ENCODE results near the gene ABO. TPM values are rescaled to one million over a fixed set of nuclear protein-coding genes. Genes with fewer than 3 reads are reported as not detected.

Gene ABO
- total and polyA plus RNA-seq, 2 donors from 2014 or later = 25.0 to 29.0 TPM

DNA sequence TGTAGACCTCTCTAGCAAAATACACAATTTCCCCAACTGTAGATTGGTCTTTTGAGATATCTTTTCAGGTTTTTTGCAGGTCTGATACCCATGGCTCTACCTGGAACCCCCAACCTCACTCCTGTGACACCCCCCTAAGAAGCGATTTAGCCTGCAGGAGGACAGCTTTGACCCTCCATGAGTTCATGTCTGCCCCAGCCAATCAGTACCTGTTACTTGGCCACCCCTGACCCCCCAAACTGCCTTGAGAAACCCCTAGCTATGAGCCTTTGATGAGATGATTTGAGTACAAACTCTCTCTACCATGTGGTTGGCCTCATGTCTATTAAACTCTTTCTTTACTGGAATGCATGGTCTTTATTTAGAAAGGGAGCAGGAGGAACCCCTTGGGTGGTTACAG, 25.7 kb downstream of the ABO start:
- no peak for FAIRE-seq
- intact Hi-C loops (cut with DNase I) = no loop called here
- no peak for TF ChIP-seq CTCF (IDR thresholded peaks at IDR 0.05; ENCODE audit: borderline replicate concordance, extremely low read depth, insufficient read depth)
- H3K36me3 ChIP-seq (ENCODE audit: control insufficient read depth in 2 of 3, insufficient read depth in 3 of 3, low read length in 3 of 3) = no peaks in the 10 kb centered on the region
- H3K27me3 ChIP-seq (ENCODE audit: control insufficient read depth, insufficient read depth, low read length) = no peaks in the 10 kb centered on the region
- peaks cover 0 to 25% (median 14%) of the 10 kb centered on the region in 3 donors for H3K4me1 ChIP-seq (ENCODE audit: control insufficient read depth in 2 of 3, insufficient read depth in 2 of 3, low read depth in 1 of 3, low read length in 3 of 3)
- no peak overlapping the region for H3K27ac ChIP-seq (ENCODE audit: low read depth in 2 of 2, low read length in 2 of 2)
- H3K4me3 ChIP-seq (ENCODE audit: low read length in 3 of 3) = no peak overlapping the region
- DNase-seq = no peak
- no peaks in the 10 kb centered on the region for H3K9me3 ChIP-seq (ENCODE audit: control insufficient read depth in 2 of 3, insufficient read depth in 1 of 3, low read length in 3 of 3)
- no peak overlapping the region for H3K9ac ChIP-seq (ENCODE audit: low read length in 3 of 3)

GRCh38 chr9:133248726-133249295, 26.2 kb downstream of the ABO start:
- TF ChIP-seq CTCF (IDR thresholded peaks at IDR 0.05; ENCODE audit: borderline replicate concordance, extremely low read depth, insufficient read depth) = no peak
- intact Hi-C loops (cut with DNase I) = no loop called here
- Histone ChIP-seq H3K4me3 (ENCODE audit: low read length in 3 of 3) (no peak overlapping the region), H3K36me3 (ENCODE audit: control insufficient read depth in 2 of 3, insufficient read depth in 3 of 3, low read length in 3 of 3) (no peaks in the 10 kb centered on the region), H3K4me1 (ENCODE audit: control insufficient read depth in 2 of 3, insufficient read depth in 2 of 3, low read depth in 1 of 3, low read length in 3 of 3) (peaks cover 0 to 25% (median 14%) of the 10 kb centered on the region in 3 donors), H3K27me3 (ENCODE audit: control insufficient read depth, insufficient read depth, low read length) (no peaks in the 10 kb centered on the region), H3K9me3 (ENCODE audit: control insufficient read depth in 2 of 3, insufficient read depth in 1 of 3, low read length in 3 of 3) (no peaks in the 10 kb centered on the region), H3K9ac (ENCODE audit: low read length in 3 of 3) (no peak overlapping the region), H3K27ac (ENCODE audit: low read depth in 2 of 2, low read length in 2 of 2) (no peak overlapping the region)
- FAIRE-seq (no peak), DNase-seq (peak in 1 of 5 donors; percentile 28)

DNA sequence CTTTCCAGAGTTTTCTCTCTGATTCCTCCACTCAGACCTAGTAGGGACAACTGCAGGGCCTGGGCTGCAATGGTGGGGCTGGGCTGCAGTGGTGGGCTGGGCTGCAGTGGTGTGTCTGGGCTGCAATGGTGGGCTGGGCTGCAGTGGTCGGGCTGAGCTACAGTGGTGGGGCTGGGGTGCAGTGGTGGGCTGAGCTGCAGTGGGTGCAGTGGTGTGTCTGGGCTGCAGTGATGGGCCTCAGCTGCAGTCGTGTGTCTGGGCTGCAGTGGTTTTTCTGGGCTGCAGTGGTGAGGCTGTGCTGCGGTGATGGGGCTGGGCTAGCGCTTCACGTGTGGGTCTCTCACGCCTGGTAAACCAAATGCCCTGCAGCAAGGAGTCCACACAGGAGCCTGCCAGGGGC, 27.4 kb downstream of the ABO start:
- no peak for TF ChIP-seq CTCF (IDR thresholded peaks at IDR 0.05; ENCODE audit: borderline replicate concordance, extremely low read depth, insufficient read depth)
- DNase-seq = peak in 1 of 5 donors; percentile 31

DNA sequence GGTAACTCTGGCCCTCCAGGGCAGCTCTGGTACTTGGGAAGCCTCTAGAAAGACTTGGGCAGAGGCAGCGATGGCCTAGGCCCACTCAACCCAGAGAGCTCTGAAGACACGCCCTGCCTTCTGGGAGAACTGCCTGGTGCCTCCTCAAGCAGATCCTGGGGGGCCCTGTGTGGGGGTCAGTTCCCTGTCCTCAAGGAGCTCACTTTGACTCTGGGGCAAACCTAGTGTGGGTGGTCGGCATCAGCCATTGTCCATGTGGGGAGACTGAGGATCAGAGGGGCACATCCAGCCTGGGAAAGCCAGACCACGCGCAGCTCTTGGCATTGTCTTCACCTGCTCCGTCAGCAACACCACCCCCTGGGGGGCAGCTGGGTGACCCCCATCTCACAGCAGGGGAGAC, 28.0 kb downstream of the ABO start:
- no peak for TF ChIP-seq CTCF (IDR thresholded peaks at IDR 0.05; ENCODE audit: borderline replicate concordance, extremely low read depth, insufficient read depth)
- DNase-seq = peak in 1 of 5 donors; percentile 26
- no peaks in the 10 kb centered on the region for H3K9me3 ChIP-seq (ENCODE audit: control insufficient read depth in 2 of 3, insufficient read depth in 1 of 3, low read length in 3 of 3)
- H3K9ac ChIP-seq (ENCODE audit: low read length in 3 of 3) = no peak overlapping the region
- no peak for FAIRE-seq
- H3K4me1 ChIP-seq (ENCODE audit: control insufficient read depth in 2 of 3, insufficient read depth in 2 of 3, low read depth in 1 of 3, low read length in 3 of 3) = peaks cover 0 to 16% (median 10%) of the 10 kb centered on the region in 3 donors
- H3K4me3 ChIP-seq (ENCODE audit: low read length in 3 of 3) = no peak overlapping the region
- intact Hi-C loops (cut with DNase I) = no loop called here
- H3K27ac ChIP-seq (ENCODE audit: low read depth in 2 of 2, low read length in 2 of 2) = no peak overlapping the region
- H3K27me3 ChIP-seq (ENCODE audit: control insufficient read depth, insufficient read depth, low read length) = no peaks in the 10 kb centered on the region
- H3K36me3 ChIP-seq (ENCODE audit: control insufficient read depth in 2 of 3, insufficient read depth in 3 of 3, low read length in 3 of 3) = no peaks in the 10 kb centered on the region

More for the DNA sequence above, 27.4 kb downstream of the ABO start:
- FAIRE-seq = no peak
- H3K4me3 ChIP-seq (ENCODE audit: low read length in 3 of 3) = no peak overlapping the region
- H3K4me1 ChIP-seq (ENCODE audit: control insufficient read depth in 2 of 3, insufficient read depth in 2 of 3, low read depth in 1 of 3, low read length in 3 of 3) = peaks cover 0 to 18% (median 14%) of the 10 kb centered on the region in 3 donors
- H3K36me3 ChIP-seq (ENCODE audit: control insufficient read depth in 2 of 3, insufficient read depth in 3 of 3, low read length in 3 of 3) = no peaks in the 10 kb centered on the region
- H3K9ac ChIP-seq (ENCODE audit: low read length in 3 of 3) = no peak overlapping the region
- no peaks in the 10 kb centered on the region for H3K27me3 ChIP-seq (ENCODE audit: control insufficient read depth, insufficient read depth, low read length)
- H3K27ac ChIP-seq (ENCODE audit: low read depth in 2 of 2, low read length in 2 of 2) = no peak overlapping the region
- no peaks in the 10 kb centered on the region for H3K9me3 ChIP-seq (ENCODE audit: control insufficient read depth in 2 of 3, insufficient read depth in 1 of 3, low read length in 3 of 3)
- intact Hi-C loops (cut with DNase I) = no loop called here
